T-helper 2 cell treated with Interferon-gamma antibody and Interleukin-4, amounts not matched to agents 5 μg/mL and 100 μg/mL, for 36 hours (primary cell): ENCODE results near the gene CCDC112.
"Not testable (repeated sequence)": the region's sequence is repeated elsewhere in the genome, so short reads cannot be mapped to it uniquely, and the experiment has no call there.

Source experiments
- DNase-seq: peaks from one replicate; pipeline ENCODE4 v3.0.0; 2021; ENCODE audit warnings: low spot score
- H3K27ac Mint-ChIP-seq: one replicate; pipeline ENCODE4 v1.8.0; 2021; ENCODE audit warnings: mild to moderate bottlenecking, mixed read lengths
- H3K27me3 Mint-ChIP-seq: one replicate; pipeline ENCODE4 v1.8.0; 2021; ENCODE audit warnings: low read depth, mixed read lengths
- H3K36me3 Mint-ChIP-seq: one replicate; pipeline ENCODE4 v1.8.0; 2021; ENCODE audit warnings: low read depth, mixed read lengths
- H3K4me1 Mint-ChIP-seq: one replicate; pipeline ENCODE4 v1.8.0; 2021; ENCODE audit warnings: low read depth, mixed read lengths
- H3K4me3 Mint-ChIP-seq: one replicate; pipeline ENCODE4 v1.8.0; 2022; ENCODE audit warnings: mild to moderate bottlenecking, moderate library complexity, mixed read lengths
- H3K9me3 Mint-ChIP-seq: one replicate; pipeline ENCODE4 v1.8.0; 2021; ENCODE audit warnings: mixed read lengths

The CCDC112 gene

DNA sequence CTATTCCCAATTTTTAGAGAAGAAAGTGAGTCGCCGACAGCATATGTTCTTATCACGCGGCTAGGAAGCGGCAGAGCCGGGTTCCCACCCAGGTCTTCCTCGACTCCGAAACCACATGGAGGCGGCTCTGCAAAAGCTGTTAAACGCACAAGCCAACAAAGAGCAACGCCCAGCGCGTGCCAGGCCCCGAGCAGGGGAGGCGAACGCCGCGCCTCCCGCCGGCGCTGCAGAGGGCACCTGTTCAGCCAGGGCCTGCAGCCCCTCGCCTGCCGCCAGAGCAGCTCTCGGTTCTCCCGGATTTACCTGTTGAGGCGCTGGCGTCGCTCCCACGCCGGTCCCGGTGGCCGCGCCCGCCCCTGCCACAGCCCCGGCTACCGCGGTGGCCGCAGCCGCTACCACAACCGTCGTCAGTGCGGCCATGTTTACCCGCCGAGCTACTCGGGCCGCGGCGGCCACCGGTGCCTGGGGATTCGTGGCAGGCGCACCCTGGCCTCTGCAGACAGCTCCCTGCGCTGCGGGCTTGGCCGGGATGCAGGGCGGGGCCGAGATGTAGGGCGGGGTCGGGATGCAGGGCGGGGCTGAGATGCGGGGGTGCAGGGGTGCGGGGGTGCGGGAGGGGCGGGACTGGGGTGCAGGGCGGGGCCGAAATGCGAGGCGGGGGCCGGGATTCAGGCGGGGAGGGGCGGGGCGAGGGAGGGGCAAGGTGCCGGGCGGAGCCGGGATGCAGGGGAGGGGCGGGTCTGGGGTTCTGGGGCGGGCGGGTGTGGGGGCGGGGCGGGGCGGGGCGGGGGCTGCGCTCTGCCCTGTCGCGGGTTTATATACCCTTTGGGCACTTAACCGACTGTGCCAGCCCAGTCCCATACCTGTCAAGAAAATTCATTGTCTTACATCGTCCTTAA, at the start of gene CCDC112:
Gene CCDC112 (minus strand): TSS at position 531 of the 899 bp plus-strand sequence. CDS start 111 bp downstream, at position 420.
- H3K4me1 Mint-ChIP-seq = peaks cover 10% of the 10 kb centered on the region
- H3K4me3 Mint-ChIP-seq = peak within 1 kb of the TSS; percentile 83
- no peak within 1 kb of the TSS for H3K27ac Mint-ChIP-seq
- peaks cover 9% of the 10 kb centered on the region for H3K9me3 Mint-ChIP-seq
- H3K36me3 Mint-ChIP-seq = no peaks in the 10 kb centered on the region
- H3K27me3 Mint-ChIP-seq = peaks cover 59% of the 10 kb centered on the region
- peak; percentile 55 for DNase-seq

- Mint-ChIP-seq H3K27ac (no peak overlapping the region), H3K9me3 (no peaks in the 10 kb centered on the region), H3K4me3 (no peak overlapping the region), H3K36me3 (no peaks in the 10 kb centered on the region), H3K27me3 (peaks cover 26% of the 10 kb centered on the region), H3K4me1 (no peaks in the 10 kb centered on the region)
- DNase-seq = no peak
These were observed 48.9 kb upstream of the CCDC112 start for GRCh38 chr5:115345344-115345743.

DNA sequence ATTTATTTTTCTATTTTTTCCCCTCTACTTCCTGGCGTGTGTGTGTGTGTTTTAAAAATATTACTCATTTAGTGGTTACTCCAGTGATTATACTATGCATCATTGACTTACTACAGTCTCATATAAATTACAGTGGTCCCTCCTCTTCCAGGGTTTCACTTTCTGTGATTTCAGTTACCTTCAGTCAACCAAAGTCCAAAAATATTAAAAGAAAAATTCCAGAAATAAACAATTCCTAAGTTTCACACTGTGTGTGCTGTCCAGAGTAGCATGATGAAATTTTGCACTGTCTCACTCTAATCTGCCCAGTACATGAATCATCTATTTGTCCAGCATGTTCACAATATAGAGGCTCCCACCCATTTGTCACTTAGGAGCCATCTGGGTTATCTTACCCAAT, 47.4 kb upstream of the CCDC112 start:
- no peak overlapping the region for H3K27ac Mint-ChIP-seq
- H3K4me1 Mint-ChIP-seq = no peaks in the 10 kb centered on the region
- no peak overlapping the region for H3K4me3 Mint-ChIP-seq
- H3K9me3 Mint-ChIP-seq = no peaks in the 10 kb centered on the region
- H3K27me3 Mint-ChIP-seq = peaks cover 23% of the 10 kb centered on the region
- no peak for DNase-seq
- no peaks in the 10 kb centered on the region for H3K36me3 Mint-ChIP-seq

- H3K9me3 Mint-ChIP-seq = no peaks in the 10 kb centered on the region
- H3K27me3 Mint-ChIP-seq = peaks cover 23% of the 10 kb centered on the region
- no peak overlapping the region for H3K27ac Mint-ChIP-seq
- no peak overlapping the region for H3K4me3 Mint-ChIP-seq
- no peaks in the 10 kb centered on the region for H3K4me1 Mint-ChIP-seq
- no peak for DNase-seq
- H3K36me3 Mint-ChIP-seq = no peaks in the 10 kb centered on the region
These were observed 46.3 kb upstream of the CCDC112 start for GRCh38 chr5:115342590-115343377.

DNA sequence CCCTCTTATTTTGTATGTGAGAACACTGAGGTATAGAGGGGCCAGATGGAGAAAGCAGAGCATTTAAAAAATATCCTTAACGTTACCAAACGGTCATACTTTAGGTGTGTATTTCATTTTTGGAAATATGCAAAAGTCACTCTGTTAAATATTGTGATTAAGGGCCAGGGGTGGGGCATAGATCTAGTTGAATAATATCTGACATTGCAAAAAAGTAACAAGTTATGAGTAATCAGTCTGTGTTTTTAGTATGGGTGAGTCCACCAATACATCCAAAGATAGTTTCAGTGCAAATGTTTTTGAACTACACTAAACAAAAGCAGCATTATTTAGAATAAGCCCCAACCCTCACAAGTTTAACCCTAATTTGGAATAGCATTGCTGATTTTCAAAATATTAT, 45.3 kb upstream of the CCDC112 start:
- Mint-ChIP-seq H3K27ac (no peak overlapping the region), H3K4me3 (no peak overlapping the region), H3K36me3 (no peaks in the 10 kb centered on the region), H3K9me3 (no peaks in the 10 kb centered on the region), H3K27me3 (peaks cover 20% of the 10 kb centered on the region), H3K4me1 (no peaks in the 10 kb centered on the region)
- DNase-seq = no peak

DNA sequence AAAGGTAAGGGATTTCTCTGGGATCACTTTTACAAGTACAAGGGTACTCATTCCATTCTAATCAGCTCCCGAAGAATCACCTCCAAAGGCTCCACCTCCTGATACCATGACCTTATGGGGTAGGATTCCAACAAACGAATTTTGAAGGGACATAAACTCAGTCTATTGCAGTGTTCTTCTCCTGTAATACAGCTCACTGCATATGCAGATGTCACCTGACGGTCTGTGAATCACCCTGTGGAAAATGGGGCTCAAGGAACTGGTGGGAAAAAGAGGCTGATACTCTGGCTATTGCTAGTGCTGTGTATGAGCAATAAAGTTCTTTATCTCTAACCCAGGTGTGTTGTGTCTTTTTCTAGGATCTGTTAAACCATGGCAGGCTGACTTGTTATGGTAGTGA, 42.4 kb upstream of the CCDC112 start:
- no peak overlapping the region for H3K4me3 Mint-ChIP-seq
- peaks cover 14% of the 10 kb centered on the region for H3K27me3 Mint-ChIP-seq
- DNase-seq = no peak
- H3K36me3 Mint-ChIP-seq = no peaks in the 10 kb centered on the region
- no peaks in the 10 kb centered on the region for H3K4me1 Mint-ChIP-seq
- no peaks in the 10 kb centered on the region for H3K9me3 Mint-ChIP-seq
- no peak overlapping the region for H3K27ac Mint-ChIP-seq

GRCh38 chr5:115337882-115338281, 41.4 kb upstream of the CCDC112 start:
- Mint-ChIP-seq H3K4me3 (no peak overlapping the region), H3K27ac (no peak overlapping the region), H3K9me3 (no peaks in the 10 kb centered on the region), H3K36me3 (no peaks in the 10 kb centered on the region), H3K4me1 (peaks cover 5% of the 10 kb centered on the region), H3K27me3 (peaks cover 14% of the 10 kb centered on the region)
- no peak for DNase-seq

- H3K4me1 Mint-ChIP-seq = peaks cover 6% of the 10 kb centered on the region
- H3K9me3 Mint-ChIP-seq = no peaks in the 10 kb centered on the region
- no peak overlapping the region for H3K27ac Mint-ChIP-seq
- peaks cover 11% of the 10 kb centered on the region for H3K27me3 Mint-ChIP-seq
- no peak for DNase-seq
- H3K36me3 Mint-ChIP-seq = no peaks in the 10 kb centered on the region
- H3K4me3 Mint-ChIP-seq = no peak overlapping the region
These were observed 40.5 kb upstream of the CCDC112 start for GRCh38 chr5:115336964-115337363.

GRCh38 chr5:115336201-115336720, 39.8 kb upstream of the CCDC112 start:
- Mint-ChIP-seq H3K27me3 (peaks cover 17% of the 10 kb centered on the region), H3K9me3 (no peaks in the 10 kb centered on the region), H3K27ac (no peak overlapping the region), H3K4me3 (no peak overlapping the region), H3K36me3 (no peaks in the 10 kb centered on the region), H3K4me1 (peaks cover 6% of the 10 kb centered on the region)
- no peak for DNase-seq

- peaks cover 6% of the 10 kb centered on the region for H3K4me1 Mint-ChIP-seq
- DNase-seq = no peak
- H3K27ac Mint-ChIP-seq = no peak overlapping the region
- H3K36me3 Mint-ChIP-seq = no peaks in the 10 kb centered on the region
- H3K4me3 Mint-ChIP-seq = no peak overlapping the region
- H3K9me3 Mint-ChIP-seq = no peaks in the 10 kb centered on the region
- H3K27me3 Mint-ChIP-seq = peaks cover 20% of the 10 kb centered on the region
These were observed 38.8 kb upstream of the CCDC112 start for GRCh38 chr5:115335301-115335700.

DNA sequence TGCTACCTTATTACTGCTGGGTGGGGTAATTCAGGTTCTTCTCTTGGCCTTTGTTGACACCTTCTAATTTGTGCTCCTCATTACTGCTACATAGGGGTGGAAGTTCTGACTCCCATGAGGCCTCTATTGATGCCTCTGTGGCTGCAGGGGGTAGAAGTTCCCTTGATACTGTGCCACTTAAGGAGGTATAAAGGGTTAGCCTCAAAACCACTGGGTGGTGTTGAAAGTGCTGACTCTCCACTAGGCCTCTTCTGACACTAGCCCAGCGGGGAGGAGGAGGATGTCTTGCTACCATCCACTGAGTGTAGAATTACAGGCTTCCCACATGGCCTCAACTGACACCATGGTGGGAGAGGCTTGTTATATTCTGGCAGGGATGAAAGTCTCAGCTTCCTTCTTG, 36.7 kb upstream of the CCDC112 start:
- H3K4me1 Mint-ChIP-seq = peaks cover 6% of the 10 kb centered on the region
- no peaks in the 10 kb centered on the region for H3K9me3 Mint-ChIP-seq
- H3K4me3 Mint-ChIP-seq = no peak overlapping the region
- peak; percentile 5 for DNase-seq
- no peaks in the 10 kb centered on the region for H3K36me3 Mint-ChIP-seq
- no peak overlapping the region for H3K27ac Mint-ChIP-seq
- peaks cover 20% of the 10 kb centered on the region for H3K27me3 Mint-ChIP-seq

DNA sequence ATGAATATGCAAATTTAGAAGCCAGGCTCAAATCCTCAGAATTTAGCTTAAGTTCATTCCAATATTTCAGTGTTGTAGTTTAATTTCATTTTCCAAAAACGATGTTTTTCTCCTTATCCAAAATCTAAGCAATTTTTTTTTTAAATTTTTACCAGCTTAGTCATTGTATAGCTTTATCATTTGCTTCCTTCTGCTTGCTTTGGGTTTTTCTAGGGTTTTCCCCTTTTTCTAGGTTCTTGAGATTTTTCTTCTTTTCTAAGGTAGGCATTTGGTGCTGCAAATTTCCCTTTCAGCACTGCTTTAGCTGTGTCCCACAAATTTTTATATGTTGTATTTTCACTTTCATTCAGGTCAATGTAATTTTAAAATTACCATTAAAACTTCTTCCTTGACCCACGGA, 34.4 kb upstream of the CCDC112 start:
- no peak overlapping the region for H3K27ac Mint-ChIP-seq
- peaks cover 6% of the 10 kb centered on the region for H3K4me1 Mint-ChIP-seq
- H3K36me3 Mint-ChIP-seq = no peaks in the 10 kb centered on the region
- no peak for DNase-seq
- no peaks in the 10 kb centered on the region for H3K9me3 Mint-ChIP-seq
- no peak overlapping the region for H3K4me3 Mint-ChIP-seq
- H3K27me3 Mint-ChIP-seq = peaks cover 25% of the 10 kb centered on the region

- Mint-ChIP-seq H3K27ac (no peak overlapping the region), H3K9me3 (no peaks in the 10 kb centered on the region), H3K4me3 (no peak overlapping the region)
These were observed 33.0 kb upstream of the CCDC112 start for GRCh38 chr5:115329475-115329874.

DNA sequence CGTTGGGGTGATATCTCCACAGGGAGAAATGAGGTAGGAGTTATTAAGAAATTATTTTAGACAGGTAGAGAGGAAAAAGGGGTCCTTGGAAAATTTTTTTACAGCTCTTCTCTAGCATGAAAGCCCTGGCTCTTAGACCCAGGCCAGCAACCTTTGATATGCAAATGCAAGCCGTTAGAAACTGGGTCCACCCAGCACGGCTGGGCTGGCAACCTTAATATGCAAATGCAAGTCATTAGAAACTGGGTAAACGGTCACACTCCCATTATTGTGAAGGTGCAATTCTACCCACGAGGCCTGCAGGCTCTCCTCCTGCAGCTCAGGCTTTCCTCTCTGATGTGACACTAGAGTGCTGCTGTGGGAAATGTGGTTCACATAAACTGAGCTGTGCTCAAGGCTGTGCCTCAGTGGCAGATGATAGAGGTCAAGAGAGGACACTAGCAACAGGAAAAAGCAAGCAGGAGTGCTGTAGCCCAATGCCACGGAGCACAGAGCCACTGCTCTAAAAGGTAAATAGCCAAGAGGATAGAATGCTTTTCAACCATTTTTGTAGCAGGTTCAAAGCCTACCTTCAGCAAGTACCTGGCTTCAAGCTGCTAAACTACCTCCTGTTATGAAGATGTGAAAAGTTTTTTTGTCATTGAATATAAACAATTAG, 32.3 kb upstream of the CCDC112 start:
- H3K4me1 Mint-ChIP-seq, DNase-seq, H3K27ac Mint-ChIP-seq, H3K4me3 Mint-ChIP-seq, H3K36me3 Mint-ChIP-seq, H3K9me3 Mint-ChIP-seq: not testable (repeated sequence)
- peaks cover 37% of the 10 kb centered on the region for H3K27me3 Mint-ChIP-seq

More at GRCh38 chr5:115329475-115329874, 33.0 kb upstream of the CCDC112 start:
- H3K4me1 Mint-ChIP-seq = peaks cover 6% of the 10 kb centered on the region
- peaks cover 30% of the 10 kb centered on the region for H3K27me3 Mint-ChIP-seq
- no peak for DNase-seq
- H3K36me3 Mint-ChIP-seq = no peaks in the 10 kb centered on the region
